IMR-90 (cell line): ENCODE data around the gene DPYSL3. TPM values are rescaled to one million over a fixed set of nuclear protein-coding genes. Genes with fewer than 3 reads are reported as not detected.

Experiments
- ATAC-seq: fragments of 200-7000 bp; cut with Tn5 transposase; 2 replicates; pipeline ENCODE4 v1.9.1; 2020; ENCODE audit warnings: low read depth, mild to moderate bottlenecking, moderate library complexity
- BruUV-seq: library from RNA; stranded (reverse); fragments of 400-500 nt; replicated peaks from 2 replicates; lab custom pipeline; 2021; lab: Mats Ljungman, UMichigan
- CTCF ChIA-PET: fragments of 300-600 bp; formaldehyde crosslinking; extraction: SDS; loops from one replicate; lab custom pipeline; 2021; ENCODE audit warnings: antibody characterized with exemption; lab: Yijun Ruan, JAX
- POLR2A ChIA-PET: fragments of 300-600 bp; sonication (Branson Sonifier 250); formaldehyde crosslinking; loops from one replicate; lab custom pipeline; 2022; ENCODE audit warnings: antibody characterized with exemption; ENCODE audit not compliant: unreplicated experiment; lab: Charles Lee
- DNase-seq: peaks from one replicate; pipeline ENCODE4 v3.0.0; 2013
- H2AFZ ChIP-seq: replicated peaks from 2 replicates; pipeline ENCODE3; 2013; ENCODE audit warnings: low read length, mild to moderate bottlenecking; ENCODE audit not compliant: poor library complexity
- H2AK5ac ChIP-seq: 2 replicates; pipeline ENCODE4 v1.6.1; 2013; ENCODE audit warnings: low read depth, low read length, inconsistent platforms
- H2AK9ac ChIP-seq: replicated peaks from 2 replicates; pipeline ENCODE3; 2013; ENCODE audit warnings: mild to moderate bottlenecking, low read depth, low read length, moderate library complexity; ENCODE audit not compliant: poor library complexity
- H2BK120ac ChIP-seq: 2 replicates; pipeline ENCODE4 v1.6.1; 2013; ENCODE audit warnings: low read depth, low read length, inconsistent platforms
- H2BK15ac ChIP-seq: 3 replicates; pipeline ENCODE4 v1.6.1; 2013; ENCODE audit warnings: low read depth, low read length, inconsistent platforms
- H2BK20ac ChIP-seq: 2 replicates; pipeline ENCODE4 v1.6.1; 2013; ENCODE audit warnings: low read depth, mild to moderate bottlenecking, inconsistent platforms, low read length, moderate library complexity
- H2BK5ac ChIP-seq: 2 replicates; pipeline ENCODE4 v1.6.1; 2013; ENCODE audit warnings: mild to moderate bottlenecking, low read depth, low read length, inconsistent platforms; ENCODE audit not compliant: poor library complexity, severe bottlenecking
- H3K14ac ChIP-seq: replicated peaks from 2 replicates; pipeline ENCODE4 v1.6.1; 2013; ENCODE audit warnings: low read depth, low read length, inconsistent platforms
- H3K18ac ChIP-seq: 2 replicates; pipeline ENCODE4 v1.6.1; 2013; ENCODE audit warnings: low read depth, low read length, control low read depth
- H3K23ac ChIP-seq: 2 replicates; pipeline ENCODE4 v1.6.1; 2013; ENCODE audit warnings: low read depth, low read length, inconsistent platforms
- H3K27ac ChIP-seq: 2 replicates; pipeline ENCODE4 v1.5.1; 2013; ENCODE audit warnings: mild to moderate bottlenecking, control low read depth, low read length; ENCODE audit not compliant: insufficient read depth
- H3K27me3 ChIP-seq: 2 replicates; pipeline ENCODE4 v1.6.1; 2013; ENCODE audit warnings: low read length; ENCODE audit not compliant: control insufficient read depth, insufficient read depth
- H3K36me3 ChIP-seq: 2 replicates; pipeline ENCODE4 v1.6.1; 2013; ENCODE audit warnings: low read length, mixed read lengths; ENCODE audit not compliant: control insufficient read depth, insufficient read depth
- H3K4ac ChIP-seq: 2 replicates; pipeline ENCODE4 v1.6.1; 2013; ENCODE audit warnings: low read depth, low read length, inconsistent platforms
- H3K4me1 ChIP-seq: 2 replicates; pipeline ENCODE4 v1.6.1; 2013; ENCODE audit warnings: low read length, mixed read lengths; ENCODE audit not compliant: control insufficient read depth, insufficient read depth
- H3K4me2 ChIP-seq: 2 replicates; pipeline ENCODE4 v1.6.1; 2013; ENCODE audit warnings: low read depth, mild to moderate bottlenecking, control low read depth, low read length, moderate library complexity
- H3K4me3 ChIP-seq: 2 replicates; pipeline ENCODE4 v1.5.1; 2013; ENCODE audit warnings: low read depth, mild to moderate bottlenecking, control low read depth, low read length, moderate library complexity; ENCODE audit not compliant: insufficient read depth
- H3K56ac ChIP-seq: 2 replicates; pipeline ENCODE4 v1.6.1; 2013; ENCODE audit warnings: low read length, inconsistent platforms; ENCODE audit not compliant: insufficient read depth; ENCODE audit errors: extremely low read depth
- H3K79me1 ChIP-seq, 2 experiments: 2 replicates each; pipeline ENCODE4 v1.6.1; 2013; ENCODE audit warnings: low read length in 2 of 2, inconsistent platforms in 1 of 2, low read depth in 1 of 2
- H3K9ac ChIP-seq: 2 replicates; pipeline ENCODE4 v1.6.1; 2013; ENCODE audit warnings: low read depth, low read length, control low read depth
- H3K9me1 ChIP-seq: 2 replicates; pipeline ENCODE4 v1.6.1; 2013; ENCODE audit warnings: low read length, inconsistent platforms; ENCODE audit not compliant: insufficient read depth
- H3K9me3 ChIP-seq: 2 replicates; pipeline ENCODE4 v1.6.1; 2013; ENCODE audit warnings: low read length; ENCODE audit not compliant: control insufficient read depth, insufficient read depth
- H4K20me1 ChIP-seq: 2 replicates; pipeline ENCODE4 v1.6.1; 2013; ENCODE audit warnings: low read length, inconsistent platforms; ENCODE audit not compliant: insufficient read depth
- H4K5ac ChIP-seq: 2 replicates; pipeline ENCODE4 v1.6.1; 2013; ENCODE audit warnings: mild to moderate bottlenecking, low read depth, low read length, control low read depth
- H4K8ac ChIP-seq, 2 experiments: 2 replicates each; pipeline ENCODE4 v1.6.1; 2013; ENCODE audit warnings: low read depth in 2 of 2, low read length in 2 of 2, control low read depth in 1 of 2, inconsistent platforms in 1 of 2
- H4K91ac ChIP-seq: 2 replicates; pipeline ENCODE4 v1.6.1; 2013; ENCODE audit warnings: low read depth, low read length, inconsistent platforms; ENCODE audit not compliant: insufficient read depth
- BHLHE40 ChIP-seq: fragments of 150-350 bp; IDR thresholded peaks from 2 replicates; pipeline ENCODE4 v1.6.1; 2016; ENCODE audit warnings: mild to moderate bottlenecking, low read depth, low read length
- CEBPB ChIP-seq: IDR thresholded peaks from 2 replicates; pipeline ENCODE4 v1.6.1; 2012; ENCODE audit warnings: low read depth, low read length, improper control_type of control experiment
- CHD1 ChIP-seq: IDR thresholded peaks from 2 replicates; pipeline ENCODE4 v1.6.1; 2012; ENCODE audit warnings: low read depth, low read length, improper control_type of control experiment
- FOS ChIP-seq: fragments of 150-350 bp; IDR thresholded peaks from 2 replicates; pipeline ENCODE4 v1.6.1; 2016; ENCODE audit warnings: low read depth, low read length
- MAFK ChIP-seq: IDR thresholded peaks from 2 replicates; pipeline ENCODE4 v1.6.1; 2012; ENCODE audit warnings: low read depth, low read length, improper control_type of control experiment
- MAZ ChIP-seq: IDR thresholded peaks from 2 replicates; pipeline ENCODE4 v1.6.1; 2012; ENCODE audit warnings: low read depth, mild to moderate bottlenecking, low read length, improper control_type of control experiment, moderate library complexity, borderline replicate concordance
- MXI1 ChIP-seq: IDR thresholded peaks from 2 replicates; pipeline ENCODE4 v1.6.1; 2012; ENCODE audit warnings: low read depth, mild to moderate bottlenecking, low read length, moderate library complexity, borderline replicate concordance
- NFE2L2 ChIP-seq: fragments of 150-350 bp; IDR thresholded peaks from 2 replicates; pipeline ENCODE4 v1.6.1; 2016; ENCODE audit warnings: low read depth, mild to moderate bottlenecking, low read length
- POLR2A ChIP-seq: IDR thresholded peaks from 2 replicates; pipeline ENCODE4 v1.6.1; 2012; ENCODE audit warnings: mild to moderate bottlenecking, low read depth, low read length
- RAD21 ChIP-seq: IDR thresholded peaks from 2 replicates; pipeline ENCODE4 v1.6.1; 2012; ENCODE audit warnings: low read length, improper control_type of control experiment
- RCOR1 ChIP-seq: IDR thresholded peaks from 2 replicates; pipeline ENCODE4 v1.6.1; 2012; ENCODE audit warnings: mild to moderate bottlenecking, low read length, improper control_type of control experiment; ENCODE audit not compliant: insufficient replicate concordance
- RFX5 ChIP-seq: IDR thresholded peaks from 2 replicates; pipeline ENCODE4 v1.8.0; 2012; ENCODE audit warnings: low read depth, mild to moderate bottlenecking, low read length, moderate library complexity
- SMC3 ChIP-seq: fragments of 150-350 bp; IDR thresholded peaks from 2 replicates; pipeline ENCODE4 v1.6.1; 2016; ENCODE audit warnings: low read depth, mild to moderate bottlenecking, antibody characterized with exemption, low read length, moderate library complexity
- WGBS, 2 experiments: methylation state at CpG; one replicate each; pipeline versions ENCODE4 v1.1.5 to v1.1.7; 2013; ENCODE audit warnings: missing lambda C conversion rate in 2 of 2; ENCODE audit not compliant: insufficient read length in 1 of 2; ENCODE audit errors: extremely low coverage in 2 of 2; 5-methylcytosine and 5-hydroxymethylcytosine counted together
- dilution Hi-C: fragments of 300-500 bp; cut with HindIII; formaldehyde crosslinking; loops from one replicate; pipeline ENCODE4 v1.14.3; 2018; ENCODE audit warnings: low sequenced_read_pairs; ENCODE audit not compliant: unreplicated experiment
- in situ Hi-C: fragments of 300-500 bp; cut with MboI; formaldehyde crosslinking; loops from 3 replicates; pipeline ENCODE4 v1.14.3; 2019; ENCODE audit warnings: low sequenced_read_pairs, inconsistent platforms, mixed read lengths
- intact Hi-C: fragments of 100-400 bp; cut with micrococcal nuclease; formaldehyde crosslinking; loops from 2 replicates; pipeline ENCODE4 v1.10.0; 2022
- polyA plus RNA-seq, 3 experiments: library from polyadenylated mRNA; depleted of rRNA; stranded (reverse); fragments of >200 nt; gene quantifications; 2 replicates each; pipeline ENCODE4 v1.2.3, GENCODE V29; 2012; ENCODE audit warnings: low replicate concordance in 1 of 3
- total RNA-seq: library from RNA; depleted of rRNA; stranded (reverse); fragments of >200 nt; gene quantifications from 2 replicates; pipeline ENCODE4 v1.2.3, GENCODE V29; 2012
- TF ChIP-seq, protein P1 (sequence below): conservative IDR thresholded peaks from 2 replicates; pipeline ENCODE4 v1.5.1; 2012; ENCODE audit warnings: mild to moderate bottlenecking, low read depth, low read length, improper control_type of control experiment
- TF ChIP-seq, protein P2 (sequence below): fragments of 150-350 bp; IDR thresholded peaks from 2 replicates; pipeline ENCODE4 v1.6.1; 2016; ENCODE audit warnings: low read depth, mild to moderate bottlenecking, low read length, moderate library complexity, borderline replicate concordance
- TF ChIP-seq, protein P3 (sequence below): fragments of 150-350 bp; IDR thresholded peaks from 2 replicates; pipeline ENCODE4 v1.6.1; 2017; ENCODE audit warnings: mild to moderate bottlenecking, antibody characterized with exemption, low read length, low read depth

DPYSL3 gene
- total and polyA plus RNA-seq, 2 of the 4 experiments (the other 2 are of a cell fraction), result 50.2 to 60.9 TPM

DNA sequence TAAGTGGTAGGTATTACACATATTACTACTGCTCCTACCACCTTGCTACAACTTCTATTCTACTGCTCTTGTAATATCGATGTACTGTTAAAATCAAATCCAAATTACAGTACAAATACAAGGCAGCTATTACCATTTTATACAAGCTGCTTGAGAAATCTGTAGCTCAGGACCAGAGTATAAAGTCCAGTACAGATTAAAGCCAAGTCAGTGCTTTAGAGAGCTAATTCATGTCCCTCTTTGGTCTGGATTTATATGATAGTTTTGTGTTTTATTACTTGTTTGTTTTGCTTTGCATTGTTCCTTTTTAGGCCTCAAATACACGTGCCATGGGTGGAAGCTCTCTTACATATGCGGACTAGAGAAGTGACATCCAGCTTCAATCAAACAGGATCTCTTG lies 75.8 kb downstream of the DPYSL3 start:
- H2AFZ ChIP-seq, result no peak overlapping the region
- H3K36me3 ChIP-seq, result no peaks in the 10 kb centered on the region
- no peak overlapping the region for H3K4me2 ChIP-seq
- DNase-seq (no peak), ATAC-seq (no peak)
- no peak overlapping the region for H3K18ac ChIP-seq
- H4K91ac ChIP-seq, result no peak overlapping the region
- no peak overlapping the region for H2AK9ac ChIP-seq
- peaks cover 2% of the 10 kb centered on the region; the same call in 1 of the 2 replicates for H3K9me1 ChIP-seq
- peaks cover 5% of the 10 kb centered on the region; the same call in 1 of the 2 replicates for H4K20me1 ChIP-seq
- no peaks in the 10 kb centered on the region for H3K27me3 ChIP-seq
- no peak overlapping the region for H2BK5ac ChIP-seq
- intact Hi-C loops (no loop called here), in situ Hi-C loops (no loop called here), dilution Hi-C loops (no loop called here)
- H4K5ac ChIP-seq, result no peak overlapping the region
- H3K4me3 ChIP-seq, result no peak overlapping the region
- H3K4ac ChIP-seq, result no peak overlapping the region
- H3K9ac ChIP-seq, result no peak overlapping the region
- no peaks in the 10 kb centered on the region for H3K9me3 ChIP-seq
- no peak overlapping the region for H4K8ac ChIP-seq
- H3K27ac ChIP-seq, result no peak overlapping the region
- H3K23ac ChIP-seq, result no peak overlapping the region
- no peak overlapping the region for H2BK15ac ChIP-seq
- H2BK120ac ChIP-seq, result no peak overlapping the region
- H2AK5ac ChIP-seq, result no peak overlapping the region
- ChIA-PET CTCF (interaction anchor here (0.6 kb wide), 1 partner anchor 17 kb away, joined by 4 read pairs; no protein-coding TSS in a partner anchor), POLR2A (no interaction called here)
- BruUV-seq, result no TSS peak
- no peak overlapping the region for H3K56ac ChIP-seq
- no peaks in the 10 kb centered on the region for H3K4me1 ChIP-seq
- H3K14ac ChIP-seq, result no peak overlapping the region
- TF ChIP-seq MAZ (no peak), RCOR1 (no peak), CHD1 (no peak), BHLHE40 (no peak), MXI1 (no peak), FOS (no peak), RFX5 (no peak), NFE2L2 (no peak), CEBPB (no peak), RAD21 (no peak), MAFK (no peak), SMC3 (no peak), POLR2A (no peak)
- TF ChIP-seq, protein P1, sequence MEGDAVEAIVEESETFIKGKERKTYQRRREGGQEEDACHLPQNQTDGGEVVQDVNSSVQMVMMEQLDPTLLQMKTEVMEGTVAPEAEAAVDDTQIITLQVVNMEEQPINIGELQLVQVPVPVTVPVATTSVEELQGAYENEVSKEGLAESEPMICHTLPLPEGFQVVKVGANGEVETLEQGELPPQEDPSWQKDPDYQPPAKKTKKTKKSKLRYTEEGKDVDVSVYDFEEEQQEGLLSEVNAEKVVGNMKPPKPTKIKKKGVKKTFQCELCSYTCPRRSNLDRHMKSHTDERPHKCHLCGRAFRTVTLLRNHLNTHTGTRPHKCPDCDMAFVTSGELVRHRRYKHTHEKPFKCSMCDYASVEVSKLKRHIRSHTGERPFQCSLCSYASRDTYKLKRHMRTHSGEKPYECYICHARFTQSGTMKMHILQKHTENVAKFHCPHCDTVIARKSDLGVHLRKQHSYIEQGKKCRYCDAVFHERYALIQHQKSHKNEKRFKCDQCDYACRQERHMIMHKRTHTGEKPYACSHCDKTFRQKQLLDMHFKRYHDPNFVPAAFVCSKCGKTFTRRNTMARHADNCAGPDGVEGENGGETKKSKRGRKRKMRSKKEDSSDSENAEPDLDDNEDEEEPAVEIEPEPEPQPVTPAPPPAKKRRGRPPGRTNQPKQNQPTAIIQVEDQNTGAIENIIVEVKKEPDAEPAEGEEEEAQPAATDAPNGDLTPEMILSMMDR, result no peak
- TF ChIP-seq, protein P2, sequence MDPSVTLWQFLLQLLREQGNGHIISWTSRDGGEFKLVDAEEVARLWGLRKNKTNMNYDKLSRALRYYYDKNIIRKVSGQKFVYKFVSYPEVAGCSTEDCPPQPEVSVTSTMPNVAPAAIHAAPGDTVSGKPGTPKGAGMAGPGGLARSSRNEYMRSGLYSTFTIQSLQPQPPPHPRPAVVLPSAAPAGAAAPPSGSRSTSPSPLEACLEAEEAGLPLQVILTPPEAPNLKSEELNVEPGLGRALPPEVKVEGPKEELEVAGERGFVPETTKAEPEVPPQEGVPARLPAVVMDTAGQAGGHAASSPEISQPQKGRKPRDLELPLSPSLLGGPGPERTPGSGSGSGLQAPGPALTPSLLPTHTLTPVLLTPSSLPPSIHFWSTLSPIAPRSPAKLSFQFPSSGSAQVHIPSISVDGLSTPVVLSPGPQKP, result no peak
- TF ChIP-seq, protein P3, sequence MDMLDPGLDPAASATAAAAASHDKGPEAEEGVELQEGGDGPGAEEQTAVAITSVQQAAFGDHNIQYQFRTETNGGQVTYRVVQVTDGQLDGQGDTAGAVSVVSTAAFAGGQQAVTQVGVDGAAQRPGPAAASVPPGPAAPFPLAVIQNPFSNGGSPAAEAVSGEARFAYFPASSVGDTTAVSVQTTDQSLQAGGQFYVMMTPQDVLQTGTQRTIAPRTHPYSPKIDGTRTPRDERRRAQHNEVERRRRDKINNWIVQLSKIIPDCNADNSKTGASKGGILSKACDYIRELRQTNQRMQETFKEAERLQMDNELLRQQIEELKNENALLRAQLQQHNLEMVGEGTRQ, result no peak
- peaks cover 36 to 51% of the 10 kb centered on the region in 2 experiments for H3K79me1 ChIP-seq
- 100% methylated on average over 1 of the region's 3 CpGs; no CpG with 5 or more reads in 1 of the 2 experiments for WGBS, 2 experiments
- no peak overlapping the region for H2BK20ac ChIP-seq
